ENCODE measurements around the gene MR1. TPM values are rescaled to one million over a fixed set of nuclear protein-coding genes. Genes with fewer than 3 reads are reported as not detected.

The MR1 gene
- polyA plus RNA-seq, 1 donor (not counting 4 experiments of a cell fraction or from before 2014, with no cell fraction given): 32.3 TPM

DNA sequence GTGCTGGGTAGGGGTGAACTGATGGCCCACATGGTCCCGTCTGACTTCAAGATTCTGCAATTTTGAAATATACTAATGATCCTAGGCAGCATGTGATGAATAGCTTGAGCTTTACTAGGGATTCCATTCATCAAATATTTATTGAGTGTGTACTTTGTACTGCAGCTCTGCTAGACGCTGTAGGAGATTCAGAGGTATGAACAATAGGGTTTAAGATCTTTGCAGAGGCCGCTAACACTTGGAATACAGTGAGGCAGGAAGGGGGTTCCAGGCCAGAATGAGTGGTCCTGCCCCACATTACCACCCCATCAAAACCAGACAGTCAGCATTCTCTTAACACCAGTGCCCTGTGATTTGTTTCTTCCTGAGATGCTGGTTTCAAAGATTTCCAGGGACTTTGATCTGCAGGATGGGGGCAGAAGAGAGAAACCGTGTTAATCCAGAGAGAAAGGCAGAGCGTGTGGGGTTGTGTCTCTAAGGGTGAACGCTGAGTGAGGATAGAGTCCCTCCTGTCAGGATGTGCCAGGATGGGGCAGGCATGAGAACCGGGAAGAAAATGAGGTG is 74.6 kb downstream of the MR1 start:
- no peaks in the 10 kb centered on the region for H3K9me3 ChIP-seq (ENCODE audit: control insufficient read depth, low read depth, low read length)
- TF ChIP-seq, protein P1, sequence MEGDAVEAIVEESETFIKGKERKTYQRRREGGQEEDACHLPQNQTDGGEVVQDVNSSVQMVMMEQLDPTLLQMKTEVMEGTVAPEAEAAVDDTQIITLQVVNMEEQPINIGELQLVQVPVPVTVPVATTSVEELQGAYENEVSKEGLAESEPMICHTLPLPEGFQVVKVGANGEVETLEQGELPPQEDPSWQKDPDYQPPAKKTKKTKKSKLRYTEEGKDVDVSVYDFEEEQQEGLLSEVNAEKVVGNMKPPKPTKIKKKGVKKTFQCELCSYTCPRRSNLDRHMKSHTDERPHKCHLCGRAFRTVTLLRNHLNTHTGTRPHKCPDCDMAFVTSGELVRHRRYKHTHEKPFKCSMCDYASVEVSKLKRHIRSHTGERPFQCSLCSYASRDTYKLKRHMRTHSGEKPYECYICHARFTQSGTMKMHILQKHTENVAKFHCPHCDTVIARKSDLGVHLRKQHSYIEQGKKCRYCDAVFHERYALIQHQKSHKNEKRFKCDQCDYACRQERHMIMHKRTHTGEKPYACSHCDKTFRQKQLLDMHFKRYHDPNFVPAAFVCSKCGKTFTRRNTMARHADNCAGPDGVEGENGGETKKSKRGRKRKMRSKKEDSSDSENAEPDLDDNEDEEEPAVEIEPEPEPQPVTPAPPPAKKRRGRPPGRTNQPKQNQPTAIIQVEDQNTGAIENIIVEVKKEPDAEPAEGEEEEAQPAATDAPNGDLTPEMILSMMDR (optimal IDR thresholded peaks at IDR 0.05 in 1 of 3, IDR thresholded peaks at IDR 0.05 in 1 of 3, conservative IDR thresholded peaks at IDR 0.05 in 1 of 3; ENCODE audit: extremely low read depth in 1 of 3, insufficient read depth in 2 of 3, low read length in 3 of 3): no peak
- TF ChIP-seq EZH2 (IDR thresholded peaks at IDR 0.05; ENCODE audit: low read length): no peak
- H3K27me3 ChIP-seq (ENCODE audit: control insufficient read depth, extremely low read depth, insufficient read depth, low read length): no peaks in the 10 kb centered on the region
- H3K9me1 ChIP-seq (ENCODE audit: control insufficient read depth, extremely low read depth, insufficient read depth, low read length): no peaks in the 10 kb centered on the region
- DNase-seq (ENCODE audit: low read depth, low spot score): no peak
- no peak for FAIRE-seq
- no peak overlapping the region for H3K9ac ChIP-seq (ENCODE audit: control insufficient read depth, extremely low read depth, insufficient read depth, low read length)
- H3K36me3 ChIP-seq (ENCODE audit: control insufficient read depth in 2 of 2, extremely low read depth in 1 of 2, insufficient read depth in 2 of 2, low read length in 2 of 2): no peaks in the 10 kb centered on the region
- no peaks in the 10 kb centered on the region for H3K79me2 ChIP-seq (ENCODE audit: control insufficient read depth, insufficient read depth, low read length)
- H2AFZ ChIP-seq (ENCODE audit: control insufficient read depth, low read length): no peak overlapping the region
- dilution Hi-C loops (cut with MboI; ENCODE audit: extremely low pct_ligation_motif_present, low sequenced_read_pairs): no loop called here
- H3K4me2 ChIP-seq (ENCODE audit: control insufficient read depth, extremely low read depth, insufficient read depth, low read depth, low read length): no peak overlapping the region
- no peak overlapping the region for H3K27ac ChIP-seq (ENCODE audit: control insufficient read depth, insufficient read depth, low read length)
- H3K4me3 ChIP-seq (ENCODE audit: control insufficient read depth in 2 of 3, extremely low read depth in 1 of 3, insufficient read depth in 2 of 3, low read depth in 1 of 3, low read length in 3 of 3): no peak overlapping the region
- no peaks in the 10 kb centered on the region for H4K20me1 ChIP-seq (ENCODE audit: control insufficient read depth, extremely low read depth, insufficient read depth, low read length)
- H3K4me1 ChIP-seq (ENCODE audit: control insufficient read depth, extremely low read depth, insufficient read depth, low read length): peaks cover 55% of the 10 kb centered on the region

GRCh38 chr1:181110013-181110412 is 76.2 kb downstream of the MR1 start:
- Histone ChIP-seq H3K9me3 (ENCODE audit: control insufficient read depth, low read depth, low read length) (no peaks in the 10 kb centered on the region), H3K79me2 (ENCODE audit: control insufficient read depth, insufficient read depth, low read length) (no peaks in the 10 kb centered on the region), H4K20me1 (ENCODE audit: control insufficient read depth, extremely low read depth, insufficient read depth, low read length) (no peaks in the 10 kb centered on the region), H3K4me3 (ENCODE audit: control insufficient read depth in 2 of 3, extremely low read depth in 1 of 3, insufficient read depth in 2 of 3, low read depth in 1 of 3, low read length in 3 of 3) (no peak overlapping the region), H3K4me1 (ENCODE audit: control insufficient read depth, extremely low read depth, insufficient read depth, low read length) (peaks cover 51% of the 10 kb centered on the region), H2AFZ (ENCODE audit: control insufficient read depth, low read length) (no peak overlapping the region), H3K9me1 (ENCODE audit: control insufficient read depth, extremely low read depth, insufficient read depth, low read length) (no peaks in the 10 kb centered on the region), H3K27me3 (ENCODE audit: control insufficient read depth, extremely low read depth, insufficient read depth, low read length) (no peaks in the 10 kb centered on the region), H3K27ac (ENCODE audit: control insufficient read depth, insufficient read depth, low read length) (no peak overlapping the region), H3K9ac (ENCODE audit: control insufficient read depth, extremely low read depth, insufficient read depth, low read length) (no peak overlapping the region), H3K4me2 (ENCODE audit: control insufficient read depth, extremely low read depth, insufficient read depth, low read depth, low read length) (no peak overlapping the region), H3K36me3 (ENCODE audit: control insufficient read depth in 2 of 2, extremely low read depth in 1 of 2, insufficient read depth in 2 of 2, low read length in 2 of 2) (no peaks in the 10 kb centered on the region)
- no peak for FAIRE-seq
- no peak for TF ChIP-seq EZH2 (IDR thresholded peaks at IDR 0.05; ENCODE audit: low read length)
- TF ChIP-seq, protein P1 (optimal IDR thresholded peaks at IDR 0.05 in 1 of 3, IDR thresholded peaks at IDR 0.05 in 1 of 3, conservative IDR thresholded peaks at IDR 0.05 in 1 of 3; ENCODE audit: extremely low read depth in 1 of 3, insufficient read depth in 2 of 3, low read length in 3 of 3): no peak
- no peak for DNase-seq (ENCODE audit: low read depth, low spot score)
- dilution Hi-C loops (cut with MboI; ENCODE audit: extremely low pct_ligation_motif_present, low sequenced_read_pairs): no loop called here

Other genes with a start within 250 kb of the MR1 start
- gene KIAA1614, start 121.1 kb upstream of the MR1 start, polyA plus RNA-seq: 0.03 to 0.12 TPM (median 0.06 TPM) in 3 replicates
- gene STX6, start 11.1 kb upstream of the MR1 start, polyA plus RNA-seq: 27.8 to 34.5 TPM (median 30.7 TPM) in 3 replicates
- 18.1 to 22.5 TPM (median 20.0 TPM) in 3 replicates for gene IER5, start 54.7 kb downstream of the MR1 start, polyA plus RNA-seq